ENCODE measurements around the gene SLC35E3.
"Not testable (repeated sequence)": the region's sequence is repeated elsewhere in the genome, so short reads cannot be mapped to it uniquely, and the experiment has no call there.

Gene SLC35E3

DNA sequence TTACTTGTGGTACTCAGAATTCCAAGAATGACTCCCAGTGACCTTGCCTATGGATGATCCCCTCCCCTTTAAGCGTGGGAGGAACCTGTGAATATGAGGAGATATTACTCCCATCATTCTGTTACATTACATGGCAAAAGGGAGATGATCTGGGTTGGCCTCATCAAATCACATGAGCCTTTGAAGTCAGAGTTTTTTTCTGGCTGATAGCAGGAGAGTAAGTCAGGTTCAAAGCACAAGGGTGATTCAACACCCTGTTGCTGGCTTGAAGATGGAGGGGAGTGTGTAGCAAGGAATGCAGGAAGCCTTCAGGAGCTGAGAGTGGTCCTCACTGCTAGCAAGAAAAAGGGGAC, 52.9 kb downstream of the SLC35E3 start:
- no peak for DNase-seq

- no peak for DNase-seq
Observed at GRCh38 chr12:68800294-68800693, 54.3 kb downstream of the SLC35E3 start.

DNA sequence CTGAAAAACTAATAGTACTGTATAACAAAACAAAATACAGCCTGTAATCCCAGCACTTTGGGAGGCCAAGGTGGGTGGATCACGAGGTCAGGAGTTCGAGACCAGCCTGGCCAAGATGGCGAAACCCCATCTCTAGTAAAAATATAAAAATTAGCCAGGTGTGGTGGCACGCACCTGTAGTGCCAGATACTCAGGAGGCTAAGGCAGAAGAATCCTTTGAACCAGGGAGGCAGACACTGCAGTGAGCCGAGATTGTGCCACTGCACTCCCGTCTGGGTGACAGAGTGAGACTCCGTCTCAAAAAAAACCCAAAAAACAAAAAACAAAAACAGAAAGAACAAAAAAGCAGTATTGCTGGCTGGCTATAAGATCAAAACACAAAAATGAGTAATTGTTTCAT, 55.1 kb downstream of the SLC35E3 start:
- not testable (repeated sequence) for DNase-seq

- DNase-seq = not testable (repeated sequence)
Observed at GRCh38 chr12:68802372-68802745, 56.4 kb downstream of the SLC35E3 start.

- DNase-seq = not testable (repeated sequence)
Observed at GRCh38 chr12:68802911-68803651, 57.1 kb downstream of the SLC35E3 start.

DNA sequence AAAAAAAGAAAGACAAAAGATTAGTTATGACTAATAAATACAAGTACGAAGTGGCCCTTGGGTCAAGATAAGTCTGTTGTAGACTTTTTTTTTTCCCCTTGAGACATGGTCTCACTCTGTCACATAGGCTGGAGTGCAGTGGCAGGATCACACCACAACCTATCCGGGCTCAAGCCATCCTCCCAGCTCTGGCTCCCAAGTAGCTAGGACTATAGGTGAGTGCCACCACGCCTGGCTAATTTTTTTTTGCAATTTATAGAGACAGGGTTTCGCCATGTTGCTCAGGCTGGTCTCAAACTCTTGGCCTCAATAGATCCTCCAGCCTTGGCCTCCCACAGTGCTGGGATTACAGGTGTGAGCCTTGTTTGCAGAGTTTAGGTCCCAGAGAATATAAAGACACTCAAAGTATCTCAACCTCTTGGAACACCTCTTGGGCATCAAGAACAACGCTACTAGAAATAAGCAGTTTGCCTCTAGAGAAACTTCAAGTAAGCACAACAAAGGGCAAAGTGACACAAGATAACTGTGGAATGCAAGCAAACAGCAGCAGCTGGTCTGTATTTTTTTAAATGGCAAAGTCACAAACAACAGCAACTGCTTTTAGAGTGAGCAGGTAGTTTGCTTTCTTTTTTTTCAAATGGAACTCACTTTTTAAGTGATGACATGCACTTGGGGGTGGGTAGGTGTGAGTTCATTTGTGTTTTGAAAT, 58.1 kb downstream of the SLC35E3 start:
- no peak for DNase-seq

GRCh38 chr12:68804657-68805591, 58.9 kb downstream of the SLC35E3 start:
- DNase-seq = no peak

DNA sequence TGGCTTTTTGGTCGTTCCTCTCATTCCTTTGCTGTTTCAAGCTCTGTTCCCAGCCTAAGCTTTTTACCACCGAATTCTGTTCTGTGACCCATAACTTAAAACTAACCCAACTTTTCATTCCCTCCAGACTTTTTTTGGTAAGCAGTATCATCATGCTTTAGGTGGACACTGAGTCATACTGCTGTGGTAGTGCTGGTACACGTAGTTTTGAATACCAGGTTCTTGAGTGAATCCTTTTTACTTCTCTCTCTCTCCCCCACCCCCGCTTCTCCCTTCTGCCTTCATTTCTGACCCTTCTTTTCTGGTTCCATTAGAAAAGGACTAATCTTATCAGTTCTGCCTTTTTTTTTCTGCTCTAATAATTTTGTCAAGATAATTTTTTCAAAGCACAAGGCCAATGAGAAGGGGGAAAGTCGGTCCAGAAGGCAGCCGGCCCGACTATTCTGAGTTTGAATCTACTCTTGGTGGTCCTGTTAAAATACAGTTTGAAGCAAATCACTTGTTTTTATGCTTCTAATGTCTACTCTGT, 59.7 kb downstream of the SLC35E3 start:
- no peak for DNase-seq

DNA sequence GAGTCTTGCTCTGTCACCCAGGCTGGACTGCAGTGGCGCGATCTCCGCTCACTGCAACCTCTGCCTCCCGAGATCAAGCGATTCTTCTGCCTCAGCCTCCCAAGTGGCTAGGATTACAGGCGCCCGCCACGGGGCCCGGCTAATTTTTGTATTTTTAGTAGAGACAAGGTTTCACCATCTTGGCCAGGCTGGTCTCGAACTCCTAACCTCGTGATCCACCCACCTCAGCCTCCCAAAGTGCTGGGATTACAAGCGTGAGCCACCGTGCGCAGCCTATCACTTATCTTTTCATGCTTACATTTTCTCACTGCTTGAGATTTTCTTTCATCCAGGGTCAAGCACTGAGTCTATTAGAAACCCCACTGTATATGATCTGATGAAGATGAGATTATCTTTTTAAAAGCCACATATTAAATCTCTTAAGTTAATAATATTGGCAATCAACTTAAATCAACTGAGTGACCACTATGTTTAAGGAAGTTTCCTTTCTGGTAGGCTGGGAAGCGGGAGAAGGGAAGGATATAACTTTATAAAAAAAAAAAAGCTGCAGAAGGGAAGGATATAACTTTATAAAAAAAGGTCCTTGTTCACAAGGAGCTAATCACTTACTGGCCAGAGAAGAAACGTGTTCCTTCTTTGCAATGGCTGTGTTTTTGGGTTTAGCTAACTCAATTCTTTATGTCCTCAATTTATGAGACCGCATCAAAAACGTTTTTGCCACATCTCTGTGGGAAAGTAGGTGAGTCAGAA, 60.7 kb downstream of the SLC35E3 start:
- no peak for DNase-seq

DNA sequence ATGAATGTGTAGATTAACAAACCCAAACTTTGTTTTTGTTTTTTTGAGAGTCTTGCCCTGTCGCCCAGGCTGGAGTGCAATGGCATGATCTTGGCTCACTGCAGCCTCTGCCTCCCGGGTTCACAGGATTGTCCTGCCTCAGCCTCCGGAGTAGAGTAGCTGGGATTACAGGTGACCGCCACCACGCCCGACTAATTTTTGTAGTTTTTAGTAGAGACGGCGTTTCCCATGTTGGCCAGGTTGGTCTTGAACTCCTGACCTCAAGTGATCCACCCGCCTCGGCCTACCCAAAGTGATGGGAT, 61.2 kb downstream of the SLC35E3 start:
- DNase-seq = not testable (repeated sequence)

- DNase-seq = peak; percentile 88
Observed at GRCh38 chr12:68807576-68808387, 61.8 kb downstream of the SLC35E3 start, which contains the start of gene MDM2. Gene MDM2 (plus strand): TSS chr12:68808177. CDS start chr12:68808478, 301 bp downstream.

DNA sequence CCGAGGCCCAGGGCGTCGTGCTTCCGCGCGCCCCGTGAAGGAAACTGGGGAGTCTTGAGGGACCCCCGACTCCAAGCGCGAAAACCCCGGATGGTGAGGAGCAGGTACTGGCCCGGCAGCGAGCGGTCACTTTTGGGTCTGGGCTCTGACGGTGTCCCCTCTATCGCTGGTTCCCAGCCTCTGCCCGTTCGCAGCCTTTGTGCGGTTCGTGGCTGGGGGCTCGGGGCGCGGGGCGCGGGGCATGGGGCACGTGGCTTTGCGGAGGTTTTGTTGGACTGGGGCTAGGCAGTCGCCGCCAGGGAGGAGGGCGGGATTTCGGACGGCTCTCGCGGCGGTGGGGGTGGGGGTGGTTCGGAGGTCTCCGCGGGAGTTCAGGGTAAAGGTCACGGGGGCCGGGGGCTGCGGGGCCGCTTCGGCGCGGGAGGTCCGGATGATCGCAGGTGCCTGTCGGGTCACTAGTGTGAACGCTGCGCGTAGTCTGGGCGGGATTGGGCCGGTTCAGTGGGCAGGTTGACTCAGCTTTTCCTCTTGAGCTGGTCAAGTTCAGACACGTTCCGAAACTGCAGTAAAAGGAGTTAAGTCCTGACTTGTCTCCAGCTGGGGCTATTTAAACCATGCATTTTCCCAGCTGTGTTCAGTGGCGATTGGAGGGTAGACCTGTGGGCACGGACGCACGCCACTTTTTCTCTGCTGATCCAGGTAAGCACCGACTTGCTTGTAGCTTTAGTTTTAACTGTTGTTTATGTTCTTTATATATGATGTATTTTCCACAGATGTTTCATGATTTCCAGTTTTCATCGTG, 62.6 kb downstream of the SLC35E3 start:
- peak; percentile 34 for DNase-seq

- no peak for DNase-seq
Observed at GRCh38 chr12:68809190-68810026, 63.4 kb downstream of the SLC35E3 start.

GRCh38 chr12:68810027-68810389, 64.0 kb downstream of the SLC35E3 start:
- DNase-seq = not testable (repeated sequence)

DNA sequence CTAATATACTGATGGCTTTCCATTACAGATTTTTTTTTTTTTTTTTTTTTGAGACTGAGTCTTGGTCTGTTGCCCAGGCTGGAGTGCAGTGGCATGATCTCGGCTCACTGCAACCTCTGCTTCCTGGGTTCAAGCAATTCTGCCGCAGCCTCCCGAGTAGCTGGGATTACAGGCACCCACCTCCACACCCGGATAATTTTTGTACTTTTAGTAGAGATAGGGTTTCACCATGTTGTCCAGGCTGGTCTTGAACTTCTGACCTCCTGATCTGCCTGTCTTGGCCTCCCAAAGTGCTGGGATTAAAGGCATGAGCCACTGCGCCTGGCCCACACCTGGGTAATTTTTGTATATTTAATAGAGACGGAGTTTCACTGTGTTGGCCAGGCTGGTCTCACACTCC, 65.6 kb downstream of the SLC35E3 start:
- DNase-seq = not testable (repeated sequence)

- DNase-seq = no peak
Observed at GRCh38 chr12:68812553-68813241, 66.7 kb downstream of the SLC35E3 start.

DNA sequence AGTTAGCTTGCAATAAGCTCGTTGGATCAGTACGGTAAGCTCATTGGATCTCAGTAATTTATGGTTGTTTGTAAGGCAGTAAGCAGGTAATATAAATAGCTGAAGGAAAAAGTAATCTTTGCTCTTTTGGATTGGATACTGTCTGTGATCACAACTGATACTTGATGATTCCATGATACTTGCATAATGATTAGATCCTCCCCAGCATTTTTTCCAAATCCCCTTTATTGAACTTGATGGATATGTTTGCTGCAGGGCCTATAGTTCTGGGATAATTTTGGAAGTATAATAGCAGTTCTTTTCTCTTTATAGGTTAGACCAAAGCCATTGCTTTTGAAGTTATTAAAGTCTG, 67.2 kb downstream of the SLC35E3 start:
- DNase-seq = no peak

GRCh38 chr12:68814490-68815231, 68.7 kb downstream of the SLC35E3 start:
- DNase-seq = no peak

Data from activated T-cell treated with anti-CD3 and anti-CD28 coated beads for 4 hours (primary cell).